Endothelial cell of umbilical vein (primary cell): ENCODE measurements around the gene TMEM97. TPM values are rescaled to one million over a fixed set of nuclear protein-coding genes. Genes with fewer than 3 reads are reported as not detected.

Source experiments
- BruUV-seq: library from RNA; stranded (reverse); fragments of 400-500 nt; replicated peaks from 2 replicates; lab custom pipeline; 2021; lab: Mats Ljungman, UMichigan
- CTCF ChIA-PET: fragments of 300-600, 350-600 bp; sonication (Branson Sonifier 250); formaldehyde crosslinking; loops from one replicate; lab custom pipeline; 2021; ENCODE audit warnings: antibody characterized with exemption, inconsistent platforms; lab: Charles Lee
- POLR2A ChIA-PET: fragments of 300-600, 350-600 bp; sonication (Branson Sonifier 250); formaldehyde crosslinking; loops from one replicate; lab custom pipeline; 2021; ENCODE audit warnings: antibody characterized with exemption, inconsistent platforms; lab: Charles Lee
- DNase-seq: peaks from one replicate; pipeline ENCODE4 v3.0.0-alpha.2; 2011; ENCODE audit warnings: low read depth, low spot score
- FAIRE-seq: peaks from 2 replicates; lab custom pipeline; 2011; peaks lifted over from hg19 to GRCh38; lab: Jason Lieb, UNC
- H2AFZ ChIP-seq: 2 replicates; pipeline ENCODE4 v1.6.0; 2012; ENCODE audit warnings: low read depth, low read length, control low read depth, inconsistent platforms
- H3K27ac ChIP-seq: 2 replicates; pipeline ENCODE4 v1.5.1; 2011; ENCODE audit warnings: low read depth, mild to moderate bottlenecking, control low read depth, low read length, moderate library complexity; ENCODE audit not compliant: insufficient read depth
- H3K27me3 ChIP-seq, 2 experiments: 2 replicates each; pipeline versions ENCODE4 v1.6.0 to v1.6.1; 2011; ENCODE audit warnings: low read length in 2 of 2, mixed read lengths in 1 of 2; ENCODE audit not compliant: control insufficient read depth in 2 of 2, insufficient read depth in 2 of 2
- H3K36me3 ChIP-seq, 2 experiments: 2 replicates in 1 of 2; 3 replicates in 1 of 2; pipeline ENCODE4 v1.5.1; 2011; ENCODE audit warnings: low read length in 2 of 2, mild to moderate bottlenecking in 1 of 2, moderate library complexity in 1 of 2; ENCODE audit not compliant: control insufficient read depth in 2 of 2, insufficient read depth in 2 of 2; ENCODE audit errors: extremely low read depth in 1 of 2
- H3K4me1 ChIP-seq: 3 replicates; pipeline ENCODE4 v1.5.1; 2011; ENCODE audit warnings: mild to moderate bottlenecking, low read length; ENCODE audit not compliant: control insufficient read depth, insufficient read depth; ENCODE audit errors: extremely low read depth
- H3K4me2 ChIP-seq: 2 replicates; pipeline ENCODE4 v1.6.1; 2011; ENCODE audit warnings: low read length, control low read depth, mixed read lengths; ENCODE audit not compliant: insufficient read depth
- H3K4me3 ChIP-seq, 3 experiments: fragments of 200-600 bp in 1 of 3; sonication (generic), shearing (Covaris generic) in 1 of 3; replicated peaks in 1 of 3; 2 replicates each; pipeline ENCODE4 v1.5.1; 2011 to 2016; ENCODE audit warnings: control low read depth in 3 of 3, low read length in 3 of 3, mild to moderate bottlenecking in 2 of 3, inconsistent platforms in 1 of 3, low read depth in 1 of 3, moderate library complexity in 1 of 3; ENCODE audit not compliant: insufficient read depth in 1 of 3
- H3K79me2 ChIP-seq: 2 replicates; pipeline ENCODE4 v1.6.0; 2012; ENCODE audit warnings: low read length, inconsistent platforms; ENCODE audit not compliant: control insufficient read depth, insufficient read depth
- H3K9ac ChIP-seq: replicated peaks from 2 replicates; pipeline ENCODE3; 2011; ENCODE audit warnings: low read length, control low read depth; ENCODE audit not compliant: insufficient read depth; ENCODE audit errors: extremely low read depth
- H3K9me1 ChIP-seq: replicated peaks from 3 replicates; pipeline ENCODE4 v1.6.0; 2011; ENCODE audit warnings: mild to moderate bottlenecking, low read length; ENCODE audit not compliant: control insufficient read depth, insufficient read depth; ENCODE audit errors: extremely low read depth
- H3K9me3 ChIP-seq: replicated peaks from 2 replicates; pipeline ENCODE4 v1.5.1; 2012; ENCODE audit warnings: low read length, inconsistent platforms; ENCODE audit not compliant: control insufficient read depth, insufficient read depth
- H4K20me1 ChIP-seq: replicated peaks from 2 replicates; pipeline ENCODE3; 2011; ENCODE audit warnings: mild to moderate bottlenecking, low read length; ENCODE audit not compliant: control insufficient read depth, insufficient read depth; ENCODE audit errors: extremely low read depth
- EZH2 ChIP-seq: IDR thresholded peaks from 2 replicates; pipeline ENCODE4 v1.6.1; 2012; ENCODE audit warnings: borderline replicate concordance, low read depth, mild to moderate bottlenecking, moderate library complexity, low read length, inconsistent platforms; ENCODE audit not compliant: severe bottlenecking
- FOS ChIP-seq: IDR thresholded peaks from 2 replicates; pipeline ENCODE4 v1.6.1; 2011; ENCODE audit warnings: mild to moderate bottlenecking, low read length, moderate library complexity, borderline replicate concordance; ENCODE audit not compliant: insufficient read depth
- GATA2 ChIP-seq: IDR thresholded peaks from 2 replicates; pipeline ENCODE4 v1.7.0; 2011; ENCODE audit warnings: low read depth, mild to moderate bottlenecking, moderate library complexity, mixed read lengths, low read length; ENCODE audit not compliant: insufficient read length, insufficient read depth
- MYC ChIP-seq: IDR thresholded peaks from one replicate; pipeline ENCODE4 v1.6.1; 2011; ENCODE audit warnings: mild to moderate bottlenecking, low read depth, low read length
- POLR2A ChIP-seq: IDR thresholded peaks from 2 replicates; pipeline ENCODE4 v1.6.1; 2012; ENCODE audit warnings: low read depth, mild to moderate bottlenecking, control low read depth, low read length
- POLR2AphosphoS5 ChIP-seq: IDR thresholded peaks from 2 replicates; pipeline ENCODE4 v1.6.1; 2012; ENCODE audit warnings: low read depth, mild to moderate bottlenecking, control low read depth, low read length, moderate library complexity; ENCODE audit not compliant: insufficient read depth
- dilution Hi-C: fragments of 300-500 bp; cut with MboI; formaldehyde crosslinking; loops from one replicate; pipeline ENCODE4 v1.15.0; 2019; ENCODE audit warnings: low sequenced_read_pairs; ENCODE audit not compliant: extremely low pct_ligation_motif_present
- intact Hi-C: fragments of 100-400 bp; cut with micrococcal nuclease; formaldehyde crosslinking; loops from one replicate; pipeline ENCODE4 v1.10.0; 2022
- polyA plus RNA-seq, 4 experiments: library from polyadenylated mRNA; depleted of rRNA in 3 of 4; stranded (reverse) in 3 of 4; unstranded in 1 of 4; fragments of >200 nt; gene quantifications; 2 replicates each; pipeline versions ENCODE4 v1.2.1 to v1.2.3, GENCODE V29; 2011 to 2012; ENCODE audit warnings: missing spikeins in 1 of 4
- total RNA-seq: library from RNA; stranded (reverse); gene quantifications from 2 replicates; pipeline ENCODE4 v1.2.3, GENCODE V29; 2021
- TF ChIP-seq, protein P1 (sequence below): IDR thresholded peaks from 2 replicates; pipeline ENCODE4 v1.6.1; 2011; ENCODE audit not compliant: insufficient read depth, insufficient read length

Gene TMEM97
- total and polyA plus RNA-seq, 2 donors (not counting 3 experiments of a cell fraction or from before 2014, with no cell fraction given): 27.0 to 43.5 TPM

DNA sequence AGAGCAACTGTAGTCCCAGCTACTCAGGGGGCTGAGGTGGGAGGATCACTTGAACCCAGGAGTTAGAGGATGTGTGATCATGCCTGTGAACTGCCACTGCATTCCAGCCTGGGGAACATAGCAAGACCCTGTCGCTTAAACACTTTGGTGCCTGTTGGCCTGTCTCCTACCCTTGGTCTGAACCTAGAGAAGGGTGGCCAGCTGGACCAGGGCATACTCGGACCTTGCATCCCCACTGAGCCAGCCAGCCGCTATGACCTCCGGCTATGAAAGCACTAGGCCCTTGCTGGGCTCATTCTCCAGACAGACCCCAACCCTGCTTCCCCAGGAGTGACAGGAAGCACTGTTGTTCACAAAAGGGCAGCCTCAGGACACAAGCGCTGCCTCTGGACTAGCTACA, 11.7 kb downstream of the TMEM97 start:
- no peaks in the 10 kb centered on the region for H3K9me3 ChIP-seq
- H3K79me2 ChIP-seq: peaks cover 17% of the 10 kb centered on the region
- peaks cover 16 to 19% of the 10 kb centered on the region in 2 experiments for H3K36me3 ChIP-seq
- H3K9ac ChIP-seq: no peak overlapping the region
- FAIRE-seq (no peak), DNase-seq (no peak)
- H3K4me1 ChIP-seq: peaks cover 11% of the 10 kb centered on the region
- TF ChIP-seq POLR2A (no peak), FOS (no peak), POLR2AphosphoS5 (no peak), GATA2 (no peak), MYC (no peak)
- intact Hi-C loops (no loop called here), dilution Hi-C loops (no loop called here)
- POLR2A ChIA-PET: no interaction called here
- H3K4me2 ChIP-seq: no peak overlapping the region
- no peaks in the 10 kb centered on the region for H4K20me1 ChIP-seq
- no peak overlapping the region for H3K27ac ChIP-seq
- CTCF ChIA-PET: interaction anchor here (1.1 to 1.3 kb wide), 2 partner anchors 9 to 12 kb away, joined by 3 to 4 read pairs; partner anchors contain the start of gene TMEM97
- no TSS peak for BruUV-seq
- no peaks in the 10 kb centered on the region for H3K27me3 ChIP-seq
- no peak overlapping the region for H2AFZ ChIP-seq
- no peak overlapping the region for H3K4me3 ChIP-seq
- no peaks in the 10 kb centered on the region for H3K9me1 ChIP-seq

DNA sequence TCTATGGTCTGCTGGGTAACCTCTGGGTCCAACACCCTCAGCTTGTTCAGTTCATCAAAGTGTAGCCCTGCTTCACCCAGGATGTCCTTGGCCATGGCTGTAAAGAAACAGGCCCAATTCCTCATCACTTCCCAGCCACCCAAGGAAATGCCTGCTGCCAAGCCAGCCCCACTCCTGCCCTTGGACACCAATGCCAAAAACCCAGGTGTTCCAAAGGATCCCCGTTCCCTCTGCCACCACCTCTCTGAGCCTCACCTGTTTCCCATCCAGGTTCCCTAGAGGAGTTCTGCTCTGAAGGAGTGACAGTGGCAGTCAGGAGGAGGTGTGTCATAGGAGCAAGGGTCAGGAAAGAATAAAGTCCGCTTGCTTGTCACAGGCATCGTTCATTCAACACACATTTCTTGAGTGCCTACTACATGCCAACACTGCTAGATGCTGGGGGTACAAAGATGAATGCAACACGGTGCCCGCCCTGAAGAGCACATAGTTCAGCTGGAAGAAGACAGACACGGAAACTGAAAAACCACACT, 13.0 kb downstream of the TMEM97 start:
- Histone ChIP-seq H3K4me1 (peaks cover 17% of the 10 kb centered on the region), H3K9me1 (no peaks in the 10 kb centered on the region), H4K20me1 (no peaks in the 10 kb centered on the region), H3K79me2 (peaks cover 27% of the 10 kb centered on the region), H3K27me3 (no peaks in the 10 kb centered on the region), H2AFZ (no peak overlapping the region), H3K4me3 (no peak overlapping the region), H3K9me3 (no peaks in the 10 kb centered on the region), H3K36me3 (peaks cover 12 to 19% of the 10 kb centered on the region in 2 experiments), H3K4me2 (no peak overlapping the region), H3K9ac (no peak overlapping the region), H3K27ac (no peak overlapping the region)
- ChIA-PET CTCF (interaction anchor here (1.3 to 1.5 kb wide), 2 partner anchors 13 to 15 kb away, joined by 3 to 4 read pairs; partner anchors contain the start of gene TMEM97), POLR2A (no interaction called here)
- intact Hi-C loops (no loop called here), dilution Hi-C loops (no loop called here)
- no peak for TF ChIP-seq GATA2
- TF ChIP-seq FOS: no peak
- no peak for TF ChIP-seq EZH2
- TF ChIP-seq, protein P1, sequence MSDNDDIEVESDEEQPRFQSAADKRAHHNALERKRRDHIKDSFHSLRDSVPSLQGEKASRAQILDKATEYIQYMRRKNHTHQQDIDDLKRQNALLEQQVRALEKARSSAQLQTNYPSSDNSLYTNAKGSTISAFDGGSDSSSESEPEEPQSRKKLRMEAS: no peak
- no peak for TF ChIP-seq MYC
- FAIRE-seq (no peak), DNase-seq (no peak)
- no TSS peak for BruUV-seq
